ENCODE results near the gene RALGAPB.

The RALGAPB gene

GRCh38 chr20:38558596-38559360 is 86.1 kb downstream of the RALGAPB start:
- H3K27ac ChIP-seq, result no peak overlapping the region
- no peaks in the 10 kb centered on the region for H3K79me2 ChIP-seq (ENCODE audit: insufficient read depth, low read depth)
- peaks cover 5% of the 10 kb centered on the region; the same call in 1 of the 2 replicates for H3K36me3 ChIP-seq (ENCODE audit: insufficient read depth)
- no peaks in the 10 kb centered on the region for H3K27me3 ChIP-seq (ENCODE audit: insufficient read depth, low read depth)
- no peak overlapping the region for H3K4me2 ChIP-seq
- H3K9ac ChIP-seq, result no peak overlapping the region
- TF ChIP-seq CTCF (conservative IDR thresholded peaks at IDR 0.05; ENCODE audit: low read depth, low read length), result no peak
- H3K4me3 ChIP-seq (IDR thresholded peaks at IDR 0.05; ENCODE audit: insufficient read depth, low read depth, low read length), result no peak overlapping the region
- no peaks in the 10 kb centered on the region for H4K20me1 ChIP-seq (ENCODE audit: insufficient read depth)
- no peaks in the 10 kb centered on the region for H3K4me1 ChIP-seq (ENCODE audit: low read depth, poor library complexity, severe bottlenecking)
- no peak overlapping the region for H2AFZ ChIP-seq (ENCODE audit: low read depth)

GRCh38 chr20:38559764-38560163 is 87.1 kb downstream of the RALGAPB start:
- H3K4me1 ChIP-seq (ENCODE audit: low read depth, poor library complexity, severe bottlenecking), result no peaks in the 10 kb centered on the region
- H3K4me3 ChIP-seq (IDR thresholded peaks at IDR 0.05; ENCODE audit: insufficient read depth, low read depth, low read length), result no peak overlapping the region
- H3K36me3 ChIP-seq (ENCODE audit: insufficient read depth), result peaks cover 2% of the 10 kb centered on the region; the same call in 1 of the 2 replicates
- no peak overlapping the region for H2AFZ ChIP-seq (ENCODE audit: low read depth)
- TF ChIP-seq CTCF (conservative IDR thresholded peaks at IDR 0.05; ENCODE audit: low read depth, low read length), result no peak
- no peaks in the 10 kb centered on the region for H3K27me3 ChIP-seq (ENCODE audit: insufficient read depth, low read depth)
- no peak overlapping the region for H3K4me2 ChIP-seq
- no peaks in the 10 kb centered on the region for H4K20me1 ChIP-seq (ENCODE audit: insufficient read depth)
- H3K9ac ChIP-seq, result no peak overlapping the region
- no peaks in the 10 kb centered on the region for H3K79me2 ChIP-seq (ENCODE audit: insufficient read depth, low read depth)
- H3K27ac ChIP-seq, result no peak overlapping the region

GRCh38 chr20:38563802-38564431 is 91.3 kb downstream of the RALGAPB start:
- Histone ChIP-seq H3K4me1 (ENCODE audit: low read depth, poor library complexity, severe bottlenecking) (no peaks in the 10 kb centered on the region), H3K27me3 (ENCODE audit: insufficient read depth, low read depth) (no peaks in the 10 kb centered on the region), H3K27ac (no peak overlapping the region), H3K36me3 (ENCODE audit: insufficient read depth) (no peaks in the 10 kb centered on the region), H3K4me2 (no peak overlapping the region), H2AFZ (ENCODE audit: low read depth) (no peak overlapping the region), H3K9ac (no peak overlapping the region), H3K79me2 (ENCODE audit: insufficient read depth, low read depth) (no peaks in the 10 kb centered on the region), H4K20me1 (ENCODE audit: insufficient read depth) (no peaks in the 10 kb centered on the region), H3K4me3 (IDR thresholded peaks at IDR 0.05; ENCODE audit: insufficient read depth, low read depth, low read length) (no peak overlapping the region)
- TF ChIP-seq CTCF (conservative IDR thresholded peaks at IDR 0.05; ENCODE audit: low read depth, low read length), result no peak

- Histone ChIP-seq H2AFZ (ENCODE audit: low read depth) (no peak overlapping the region), H3K27me3 (ENCODE audit: insufficient read depth, low read depth) (no peaks in the 10 kb centered on the region), H3K4me3 (IDR thresholded peaks at IDR 0.05; ENCODE audit: insufficient read depth, low read depth, low read length) (no peak overlapping the region), H4K20me1 (ENCODE audit: insufficient read depth) (no peaks in the 10 kb centered on the region), H3K36me3 (ENCODE audit: insufficient read depth) (no peaks in the 10 kb centered on the region), H3K4me1 (ENCODE audit: low read depth, poor library complexity, severe bottlenecking) (no peaks in the 10 kb centered on the region), H3K79me2 (ENCODE audit: insufficient read depth, low read depth) (no peaks in the 10 kb centered on the region), H3K9ac (no peak overlapping the region), H3K4me2 (no peak overlapping the region), H3K27ac (no peak overlapping the region)
- no peak for TF ChIP-seq CTCF (conservative IDR thresholded peaks at IDR 0.05; ENCODE audit: low read depth, low read length)
Measured at GRCh38 chr20:38564680-38565079, 92.0 kb downstream of the RALGAPB start.

Measured in KMS-11 (cell line).